Activated B cell treated with CpG ODN at 0.5 μM for 24 hours (primary cell): ENCODE results near the gene GFRAL. TPM values are rescaled to one million over a fixed set of nuclear protein-coding genes. Genes with fewer than 3 reads are reported as not detected.
"Not testable (repeated sequence)": the region's sequence is repeated elsewhere in the genome, so short reads cannot be mapped to it uniquely, and the experiment has no call there.

ENCODE experiments used
- ATAC-seq: fragments of 200-7000 bp; cut with Tn5 transposase; one replicate; pipeline ENCODE4 v1.10.0; 2021; ENCODE audit warnings: low read depth, mild to moderate bottlenecking, moderate library complexity
- CTCF ChIA-PET: fragments of 350-600 bp; sonication (Branson Sonifier 250); formaldehyde crosslinking; loops from one replicate; lab custom pipeline; 2021; ENCODE audit warnings: antibody characterized with exemption; lab: Charles Lee
- POLR2A ChIA-PET: fragments of 350-600 bp; sonication (Branson Sonifier 250); formaldehyde crosslinking; loops from one replicate; lab custom pipeline; 2021; ENCODE audit warnings: antibody characterized with exemption; lab: Charles Lee
- DNase-seq: peaks from one replicate; pipeline ENCODE4 v3.0.0; 2022
- H3K27ac Mint-ChIP-seq: one replicate; pipeline ENCODE4 v1.8.0; 2020; ENCODE audit warnings: mixed read lengths
- H3K27me3 Mint-ChIP-seq: one replicate; pipeline ENCODE4 v1.8.0; 2021; ENCODE audit warnings: mixed read lengths
- H3K36me3 Mint-ChIP-seq: one replicate; pipeline ENCODE4 v1.8.0; 2021; ENCODE audit warnings: low read depth, mixed read lengths
- H3K4me1 Mint-ChIP-seq: one replicate; pipeline ENCODE4 v1.8.0; 2021; ENCODE audit warnings: mixed read lengths
- H3K4me3 Mint-ChIP-seq: one replicate; pipeline ENCODE4 v1.8.0; 2020; ENCODE audit warnings: mild to moderate bottlenecking, mixed read lengths
- H3K9me3 Mint-ChIP-seq: one replicate; pipeline ENCODE4 v1.8.0; 2020; ENCODE audit warnings: mixed read lengths
- intact Hi-C: fragments of 100-400 bp; cut with micrococcal nuclease; formaldehyde crosslinking; loops from one replicate; pipeline ENCODE4 v1.15.1; 2024
- total RNA-seq: library from RNA; stranded (reverse); gene quantifications from 2 replicates; pipeline ENCODE4 v1.2.3, GENCODE V29; 2022
- TF ChIP-seq, protein P1 (sequence below): fragments of 200-600 bp; IDR thresholded peaks from one replicate; pipeline ENCODE4 v1.8.0; 2022; ENCODE audit warnings: antibody characterized with exemption, mild to moderate bottlenecking

GFRAL gene
- total RNA-seq, 1 donor from 2014 or later, result not detected

DNA sequence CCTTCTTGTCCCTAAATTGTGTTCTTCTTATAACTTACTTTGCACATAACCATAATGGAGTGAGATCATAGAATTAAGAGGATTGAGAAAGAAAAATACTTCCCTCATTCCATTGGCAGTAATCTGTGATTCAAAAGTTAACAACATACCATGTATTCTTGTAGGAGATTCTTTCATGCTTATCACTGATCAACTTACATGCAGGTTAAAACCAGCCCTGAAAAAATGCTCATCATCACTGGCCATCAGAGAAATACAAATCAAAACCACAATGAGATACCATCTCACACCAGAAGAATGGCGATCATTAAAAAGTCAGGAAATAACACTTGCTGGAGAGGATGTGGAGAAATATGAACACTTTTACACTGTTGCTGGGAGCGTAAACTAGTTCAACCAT, 36.5 kb upstream of the GFRAL start:
- Mint-ChIP-seq H3K9me3 (peaks cover 8% of the 10 kb centered on the region), H3K27me3 (no peaks in the 10 kb centered on the region), H3K27ac (no peak overlapping the region), H3K36me3 (no peaks in the 10 kb centered on the region), H3K4me1 (no peaks in the 10 kb centered on the region), H3K4me3 (no peak overlapping the region)
- no peak for DNase-seq
- ChIA-PET POLR2A (no interaction called here), CTCF (no interaction called here)
- intact Hi-C loops, result no loop called here
- no peak for ATAC-seq
- TF ChIP-seq, protein P1, sequence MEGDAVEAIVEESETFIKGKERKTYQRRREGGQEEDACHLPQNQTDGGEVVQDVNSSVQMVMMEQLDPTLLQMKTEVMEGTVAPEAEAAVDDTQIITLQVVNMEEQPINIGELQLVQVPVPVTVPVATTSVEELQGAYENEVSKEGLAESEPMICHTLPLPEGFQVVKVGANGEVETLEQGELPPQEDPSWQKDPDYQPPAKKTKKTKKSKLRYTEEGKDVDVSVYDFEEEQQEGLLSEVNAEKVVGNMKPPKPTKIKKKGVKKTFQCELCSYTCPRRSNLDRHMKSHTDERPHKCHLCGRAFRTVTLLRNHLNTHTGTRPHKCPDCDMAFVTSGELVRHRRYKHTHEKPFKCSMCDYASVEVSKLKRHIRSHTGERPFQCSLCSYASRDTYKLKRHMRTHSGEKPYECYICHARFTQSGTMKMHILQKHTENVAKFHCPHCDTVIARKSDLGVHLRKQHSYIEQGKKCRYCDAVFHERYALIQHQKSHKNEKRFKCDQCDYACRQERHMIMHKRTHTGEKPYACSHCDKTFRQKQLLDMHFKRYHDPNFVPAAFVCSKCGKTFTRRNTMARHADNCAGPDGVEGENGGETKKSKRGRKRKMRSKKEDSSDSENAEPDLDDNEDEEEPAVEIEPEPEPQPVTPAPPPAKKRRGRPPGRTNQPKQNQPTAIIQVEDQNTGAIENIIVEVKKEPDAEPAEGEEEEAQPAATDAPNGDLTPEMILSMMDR, result no peak

GRCh38 chr6:55293116-55293515, 34.2 kb upstream of the GFRAL start:
- H3K4me3 Mint-ChIP-seq, result no peak overlapping the region
- DNase-seq (no peak), ATAC-seq (no peak)
- no peaks in the 10 kb centered on the region for H3K27me3 Mint-ChIP-seq
- no peak overlapping the region for H3K27ac Mint-ChIP-seq
- ChIA-PET POLR2A (no interaction called here), CTCF (no interaction called here)
- TF ChIP-seq, protein P1, result no peak
- peaks cover 14% of the 10 kb centered on the region for H3K9me3 Mint-ChIP-seq
- intact Hi-C loops, result no loop called here
- no peaks in the 10 kb centered on the region for H3K4me1 Mint-ChIP-seq
- no peaks in the 10 kb centered on the region for H3K36me3 Mint-ChIP-seq

- H3K36me3 Mint-ChIP-seq, DNase-seq, H3K9me3 Mint-ChIP-seq, H3K27me3 Mint-ChIP-seq, H3K4me1 Mint-ChIP-seq, intact Hi-C loops, CTCF ChIA-PET, POLR2A ChIA-PET, ATAC-seq, H3K4me3 Mint-ChIP-seq, H3K27ac Mint-ChIP-seq: not testable (repeated sequence)
These were observed 30.1 kb upstream of the GFRAL start for GRCh38 chr6:55297214-55297613.

DNA sequence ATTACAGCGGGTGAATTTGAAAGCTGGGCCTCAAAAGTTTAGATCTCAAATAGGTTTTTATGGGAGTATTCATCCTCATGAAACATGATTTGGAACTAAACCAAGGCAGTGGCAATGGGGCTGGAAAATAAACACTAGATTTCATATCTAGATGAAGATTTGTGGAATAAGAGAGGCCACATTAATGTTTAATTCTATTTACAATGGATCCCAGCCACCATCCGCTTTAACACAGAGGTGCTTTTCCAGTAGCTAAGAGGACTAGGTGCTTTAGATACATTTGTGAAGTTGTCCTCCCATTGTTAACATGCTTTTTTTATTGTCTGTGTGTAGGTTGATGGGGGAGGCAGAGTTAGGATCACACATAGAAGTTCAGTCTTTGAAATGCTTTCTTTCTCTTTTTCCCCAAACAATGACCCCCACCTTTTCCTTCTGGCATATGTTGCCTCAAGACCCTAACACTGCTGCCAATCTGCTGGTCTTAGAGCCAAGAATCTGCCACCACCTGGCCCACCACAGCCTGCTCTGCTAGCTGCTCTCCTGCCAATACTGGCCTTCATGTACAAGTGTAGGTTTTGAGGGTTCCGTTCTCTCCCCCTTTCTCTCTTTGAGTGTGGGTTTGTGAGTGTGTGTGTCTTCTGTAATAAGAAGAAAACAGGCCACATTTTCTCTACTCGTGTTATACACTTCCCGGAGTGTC, 27.8 kb upstream of the GFRAL start:
- no peaks in the 10 kb centered on the region for H3K27me3 Mint-ChIP-seq
- DNase-seq, result no peak
- intact Hi-C loops, result no loop called here
- H3K36me3 Mint-ChIP-seq, result no peaks in the 10 kb centered on the region
- TF ChIP-seq, protein P1, result no peak
- no peak overlapping the region for H3K27ac Mint-ChIP-seq
- ChIA-PET POLR2A (no interaction called here), CTCF (no interaction called here)
- no peak for ATAC-seq
- peaks cover 8% of the 10 kb centered on the region for H3K9me3 Mint-ChIP-seq
- H3K4me3 Mint-ChIP-seq, result no peak overlapping the region
- no peaks in the 10 kb centered on the region for H3K4me1 Mint-ChIP-seq

DNA sequence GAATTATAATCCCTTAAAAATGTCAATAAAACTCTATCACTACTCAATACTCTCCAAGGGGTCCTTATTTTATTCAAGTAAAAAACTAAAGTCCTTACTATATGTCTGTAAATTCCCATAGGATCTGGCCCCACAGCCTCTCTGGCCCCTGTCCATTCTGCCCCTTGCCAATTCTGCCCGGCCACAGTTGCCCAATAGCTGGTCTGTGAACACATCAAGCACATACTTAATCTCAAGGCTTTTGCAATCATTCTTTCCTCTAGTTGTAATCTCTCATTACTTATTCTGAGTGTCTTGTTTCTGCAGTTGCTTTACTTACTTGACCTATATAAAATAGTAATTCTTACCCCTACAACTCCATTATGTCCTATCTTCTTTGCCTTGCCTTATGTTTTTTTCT, 22.5 kb upstream of the GFRAL start:
- ChIA-PET CTCF (no interaction called here), POLR2A (no interaction called here)
- H3K36me3 Mint-ChIP-seq, result no peaks in the 10 kb centered on the region
- H3K4me1 Mint-ChIP-seq, result no peaks in the 10 kb centered on the region
- no peaks in the 10 kb centered on the region for H3K27me3 Mint-ChIP-seq
- no peak for ATAC-seq
- no peak for DNase-seq
- no peak overlapping the region for H3K4me3 Mint-ChIP-seq
- TF ChIP-seq, protein P1, result no peak
- peaks cover 14% of the 10 kb centered on the region for H3K9me3 Mint-ChIP-seq
- H3K27ac Mint-ChIP-seq, result no peak overlapping the region
- intact Hi-C loops, result no loop called here
